GM23338 (cell line): ENCODE measurements around the gene CSF2RB. TPM values are rescaled to one million over a fixed set of nuclear protein-coding genes. Genes with fewer than 3 reads are reported as not detected.

Source experiments
- ATAC-seq: fragments of 200-7000 bp; cut with Tn5 transposase; 3 replicates; pipeline ENCODE4 v1.9.1; 2020
- DNase-seq: peaks from one replicate; pipeline ENCODE4 v3.0.0-alpha.2; 2015; ENCODE audit warnings: low spot score
- H2AFZ ChIP-seq: fragments of 200-600 bp; sonication (generic); 2 replicates; pipeline ENCODE4 v1.8.0; 2016; ENCODE audit warnings: antibody characterized with exemption, mild to moderate bottlenecking, moderate library complexity
- H3F3A ChIP-seq: fragments of 200-600 bp; sonication (generic); replicated peaks from 2 replicates; pipeline ENCODE4 v1.8.0; 2017; ENCODE audit warnings: antibody characterized with exemption, mixed run types, low read depth
- H3K27ac ChIP-seq: fragments of 200-600 bp; sonication (generic); 2 replicates; pipeline ENCODE4 v1.6.1; 2016; ENCODE audit warnings: low read depth
- H3K27me3 ChIP-seq: fragments of 200-600 bp; sonication (generic); 2 replicates; pipeline ENCODE4 v1.8.0; 2016; ENCODE audit warnings: mild to moderate bottlenecking, mixed run types, moderate library complexity; ENCODE audit not compliant: insufficient read depth
- H3K36me3 ChIP-seq: fragments of 200-600 bp; sonication (generic); 2 replicates; pipeline ENCODE4 v1.8.0; 2016; ENCODE audit warnings: mild to moderate bottlenecking; ENCODE audit not compliant: insufficient read depth
- H3K4me1 ChIP-seq: fragments of 200-600 bp; sonication (generic); 2 replicates; pipeline ENCODE4 v1.8.0; 2016; ENCODE audit warnings: mild to moderate bottlenecking, moderate library complexity; ENCODE audit not compliant: insufficient read depth
- H3K4me2 ChIP-seq: fragments of 200-600 bp; sonication (generic); 2 replicates; pipeline ENCODE4 v1.7.1; 2017; ENCODE audit warnings: mixed run types
- H3K4me3 ChIP-seq: fragments of 200-600 bp; sonication (generic); 2 replicates; pipeline ENCODE4 v1.6.1; 2016; ENCODE audit warnings: mixed run types
- H3K79me2 ChIP-seq: fragments of 200-600 bp; sonication (generic); replicated peaks from 2 replicates; pipeline ENCODE4 v1.8.0; 2017; ENCODE audit warnings: mild to moderate bottlenecking; ENCODE audit not compliant: insufficient read depth
- H3K9me2 ChIP-seq: fragments of 200-600 bp; sonication (generic); 2 replicates; pipeline ENCODE4 v1.8.0; 2017; ENCODE audit not compliant: insufficient read depth
- H4K20me1 ChIP-seq: fragments of 200-600 bp; sonication (generic); replicated peaks from 2 replicates; pipeline ENCODE4 v1.8.0; 2017; ENCODE audit warnings: mild to moderate bottlenecking; ENCODE audit not compliant: insufficient read depth
- H3K27ac Mint-ChIP-seq: 2 replicates; pipeline ENCODE4 v1.8.0; 2020; ENCODE audit warnings: inconsistent platforms, mild to moderate bottlenecking, moderate library complexity, mixed read lengths
- H3K27me3 Mint-ChIP-seq: 3 replicates; pipeline ENCODE4 v1.8.0; 2022; ENCODE audit warnings: low read depth, mild to moderate bottlenecking, moderate library complexity, mixed read lengths, inconsistent platforms; ENCODE audit not compliant: insufficient read depth, poor library complexity
- H3K36me3 Mint-ChIP-seq: 3 replicates; pipeline ENCODE4 v1.8.0; 2021; ENCODE audit warnings: low read depth, mild to moderate bottlenecking, inconsistent platforms, moderate library complexity, mixed read lengths
- H3K4me1 Mint-ChIP-seq: 3 replicates; pipeline ENCODE4 v1.8.0; 2020; ENCODE audit warnings: mild to moderate bottlenecking, inconsistent platforms, mixed read lengths
- H3K4me3 Mint-ChIP-seq: 3 replicates; pipeline ENCODE4 v1.8.0; 2021; ENCODE audit warnings: moderate library complexity, mild to moderate bottlenecking, inconsistent platforms, mixed read lengths
- H3K9me3 Mint-ChIP-seq: 3 replicates; pipeline ENCODE4 v1.8.0; 2020; ENCODE audit warnings: moderate library complexity, mild to moderate bottlenecking, inconsistent platforms, mixed read lengths
- EZH2 ChIP-seq: fragments of 200-600 bp; sonication (generic); IDR thresholded peaks from one replicate; pipeline ENCODE4 v1.8.0; 2017; ENCODE audit warnings: antibody characterized with exemption, mild to moderate bottlenecking, low read depth; ENCODE audit not compliant: unreplicated experiment
- EZH2phosphoT487 ChIP-seq: fragments of 200-600 bp; sonication (generic); IDR thresholded peaks from one replicate; pipeline ENCODE4 v1.8.1; 2018; ENCODE audit warnings: antibody characterized with exemption; ENCODE audit not compliant: unreplicated experiment
- JUNB ChIP-seq: IDR thresholded peaks from one replicate; pipeline ENCODE4 v1.6.1; 2016; ENCODE audit warnings: antibody characterized with exemption; ENCODE audit not compliant: unreplicated experiment
- POLR2AphosphoS5 ChIP-seq: IDR thresholded peaks from 2 replicates; pipeline ENCODE4 v1.6.1; 2016; ENCODE audit warnings: antibody characterized with exemption, low read depth
- ZNF114 ChIP-seq: fragments of 250-450 bp; sonication (Bioruptor Pico); IDR thresholded peaks from 2 replicates; pipeline ENCODE4 v1.5.0; 2020; ENCODE audit warnings: mild to moderate bottlenecking, moderate library complexity
- polyA plus RNA-seq: library from polyadenylated mRNA; unstranded; fragments of >200 nt; fragmentation: Nextera tagmentation; extraction: Ambion mirVana; gene quantifications from 2 replicates; pipeline ENCODE4 v1.2.1, GENCODE V29; 2016
- total RNA-seq: library from RNA; depleted of rRNA; stranded (reverse); fragments of >200 nt; shearing (Covaris generic); gene quantifications from 2 replicates; pipeline ENCODE4 v1.2.3, GENCODE V29; 2014
- TF ChIP-seq, protein P1 (sequence below): IDR thresholded peaks from 2 replicates; pipeline ENCODE4 v1.6.1; 2016; ENCODE audit warnings: antibody characterized with exemption
- TF ChIP-seq, protein P2 (sequence below): fragments of 250-450 bp; sonication (Bioruptor Pico); IDR thresholded peaks from 2 replicates; pipeline ENCODE4 v1.5.0; 2020; ENCODE audit warnings: mild to moderate bottlenecking, moderate library complexity

CSF2RB gene
- total and polyA plus RNA-seq, 2 experiments from 2014 or later: not detected

DNA sequence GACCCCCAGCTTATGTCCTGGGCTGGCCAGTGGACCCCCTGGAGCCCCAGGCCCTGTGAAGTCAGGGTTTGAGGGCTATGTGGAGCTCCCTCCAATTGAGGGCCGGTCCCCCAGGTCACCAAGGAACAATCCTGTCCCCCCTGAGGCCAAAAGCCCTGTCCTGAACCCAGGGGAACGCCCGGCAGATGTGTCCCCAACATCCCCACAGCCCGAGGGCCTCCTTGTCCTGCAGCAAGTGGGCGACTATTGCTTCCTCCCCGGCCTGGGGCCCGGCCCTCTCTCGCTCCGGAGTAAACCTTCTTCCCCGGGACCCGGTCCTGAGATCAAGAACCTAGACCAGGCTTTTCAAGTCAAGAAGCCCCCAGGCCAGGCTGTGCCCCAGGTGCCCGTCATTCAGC lies 24.6 kb downstream of the CSF2RB start:
- H4K20me1 ChIP-seq: no peaks in the 10 kb centered on the region
- TF ChIP-seq EZH2phosphoT487 (no peak), JUNB (no peak), EZH2 (no peak), ZNF114 (CRISPR knock-in tag) (no peak)
- TF ChIP-seq, protein P1, sequence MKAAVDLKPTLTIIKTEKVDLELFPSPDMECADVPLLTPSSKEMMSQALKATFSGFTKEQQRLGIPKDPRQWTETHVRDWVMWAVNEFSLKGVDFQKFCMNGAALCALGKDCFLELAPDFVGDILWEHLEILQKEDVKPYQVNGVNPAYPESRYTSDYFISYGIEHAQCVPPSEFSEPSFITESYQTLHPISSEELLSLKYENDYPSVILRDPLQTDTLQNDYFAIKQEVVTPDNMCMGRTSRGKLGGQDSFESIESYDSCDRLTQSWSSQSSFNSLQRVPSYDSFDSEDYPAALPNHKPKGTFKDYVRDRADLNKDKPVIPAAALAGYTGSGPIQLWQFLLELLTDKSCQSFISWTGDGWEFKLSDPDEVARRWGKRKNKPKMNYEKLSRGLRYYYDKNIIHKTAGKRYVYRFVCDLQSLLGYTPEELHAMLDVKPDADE: no peak
- no peak overlapping the region for H3K4me2 ChIP-seq
- no peaks in the 10 kb centered on the region; the same call in 1 of the 2 replicates for H3K4me1 ChIP-seq
- H3K27ac ChIP-seq: no peak overlapping the region
- H3K4me3 Mint-ChIP-seq: no peak overlapping the region
- H3K27ac Mint-ChIP-seq: no peak overlapping the region
- H3K27me3 Mint-ChIP-seq: peaks cover 13% of the 10 kb centered on the region
- peaks cover 14% of the 10 kb centered on the region for H3K9me2 ChIP-seq
- DNase-seq (no peak), ATAC-seq (no peak)
- H3K79me2 ChIP-seq: no peaks in the 10 kb centered on the region
- H3K4me1 Mint-ChIP-seq: peaks cover 9% of the 10 kb centered on the region; the same call in 2 of the 3 replicates
- H2AFZ ChIP-seq: no peak overlapping the region
- H3K9me3 Mint-ChIP-seq: peaks cover 5% of the 10 kb centered on the region
- H3K36me3 ChIP-seq: no peaks in the 10 kb centered on the region
- no peaks in the 10 kb centered on the region for H3K36me3 Mint-ChIP-seq
- no peaks in the 10 kb centered on the region for H3F3A ChIP-seq
- H3K4me3 ChIP-seq: no peak overlapping the region
- no peaks in the 10 kb centered on the region for H3K27me3 ChIP-seq

DNA sequence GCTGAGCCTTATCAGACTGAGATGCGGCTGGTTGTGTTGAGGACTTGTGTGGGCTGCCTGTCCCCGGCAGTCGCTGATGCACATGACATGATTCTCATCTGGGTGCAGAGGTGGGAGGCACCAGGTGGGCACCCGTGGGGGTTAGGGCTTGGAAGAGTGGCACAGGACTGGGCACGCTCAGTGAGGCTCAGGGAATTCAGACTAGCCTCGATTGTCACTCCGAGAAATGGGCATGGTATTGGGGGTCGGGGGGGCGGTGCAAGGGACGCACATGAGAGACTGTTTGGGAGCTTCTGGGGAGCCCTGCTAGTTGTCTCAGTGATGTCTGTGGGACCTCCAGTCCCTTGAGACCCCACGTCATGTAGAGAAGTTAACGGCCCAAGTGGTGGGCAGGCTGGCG lies 25.5 kb downstream of the CSF2RB start:
- H3K4me3 Mint-ChIP-seq: no peak overlapping the region
- no peak overlapping the region for H3K27ac ChIP-seq
- H3K4me1 ChIP-seq: no peaks in the 10 kb centered on the region; the same call in 1 of the 2 replicates
- H3K4me1 Mint-ChIP-seq: peaks cover 9% of the 10 kb centered on the region; the same call in 2 of the 3 replicates
- H3K9me2 ChIP-seq: peaks cover 14% of the 10 kb centered on the region
- peaks cover 5% of the 10 kb centered on the region for H3K9me3 Mint-ChIP-seq
- no peak overlapping the region for H2AFZ ChIP-seq
- TF ChIP-seq, protein P2, sequence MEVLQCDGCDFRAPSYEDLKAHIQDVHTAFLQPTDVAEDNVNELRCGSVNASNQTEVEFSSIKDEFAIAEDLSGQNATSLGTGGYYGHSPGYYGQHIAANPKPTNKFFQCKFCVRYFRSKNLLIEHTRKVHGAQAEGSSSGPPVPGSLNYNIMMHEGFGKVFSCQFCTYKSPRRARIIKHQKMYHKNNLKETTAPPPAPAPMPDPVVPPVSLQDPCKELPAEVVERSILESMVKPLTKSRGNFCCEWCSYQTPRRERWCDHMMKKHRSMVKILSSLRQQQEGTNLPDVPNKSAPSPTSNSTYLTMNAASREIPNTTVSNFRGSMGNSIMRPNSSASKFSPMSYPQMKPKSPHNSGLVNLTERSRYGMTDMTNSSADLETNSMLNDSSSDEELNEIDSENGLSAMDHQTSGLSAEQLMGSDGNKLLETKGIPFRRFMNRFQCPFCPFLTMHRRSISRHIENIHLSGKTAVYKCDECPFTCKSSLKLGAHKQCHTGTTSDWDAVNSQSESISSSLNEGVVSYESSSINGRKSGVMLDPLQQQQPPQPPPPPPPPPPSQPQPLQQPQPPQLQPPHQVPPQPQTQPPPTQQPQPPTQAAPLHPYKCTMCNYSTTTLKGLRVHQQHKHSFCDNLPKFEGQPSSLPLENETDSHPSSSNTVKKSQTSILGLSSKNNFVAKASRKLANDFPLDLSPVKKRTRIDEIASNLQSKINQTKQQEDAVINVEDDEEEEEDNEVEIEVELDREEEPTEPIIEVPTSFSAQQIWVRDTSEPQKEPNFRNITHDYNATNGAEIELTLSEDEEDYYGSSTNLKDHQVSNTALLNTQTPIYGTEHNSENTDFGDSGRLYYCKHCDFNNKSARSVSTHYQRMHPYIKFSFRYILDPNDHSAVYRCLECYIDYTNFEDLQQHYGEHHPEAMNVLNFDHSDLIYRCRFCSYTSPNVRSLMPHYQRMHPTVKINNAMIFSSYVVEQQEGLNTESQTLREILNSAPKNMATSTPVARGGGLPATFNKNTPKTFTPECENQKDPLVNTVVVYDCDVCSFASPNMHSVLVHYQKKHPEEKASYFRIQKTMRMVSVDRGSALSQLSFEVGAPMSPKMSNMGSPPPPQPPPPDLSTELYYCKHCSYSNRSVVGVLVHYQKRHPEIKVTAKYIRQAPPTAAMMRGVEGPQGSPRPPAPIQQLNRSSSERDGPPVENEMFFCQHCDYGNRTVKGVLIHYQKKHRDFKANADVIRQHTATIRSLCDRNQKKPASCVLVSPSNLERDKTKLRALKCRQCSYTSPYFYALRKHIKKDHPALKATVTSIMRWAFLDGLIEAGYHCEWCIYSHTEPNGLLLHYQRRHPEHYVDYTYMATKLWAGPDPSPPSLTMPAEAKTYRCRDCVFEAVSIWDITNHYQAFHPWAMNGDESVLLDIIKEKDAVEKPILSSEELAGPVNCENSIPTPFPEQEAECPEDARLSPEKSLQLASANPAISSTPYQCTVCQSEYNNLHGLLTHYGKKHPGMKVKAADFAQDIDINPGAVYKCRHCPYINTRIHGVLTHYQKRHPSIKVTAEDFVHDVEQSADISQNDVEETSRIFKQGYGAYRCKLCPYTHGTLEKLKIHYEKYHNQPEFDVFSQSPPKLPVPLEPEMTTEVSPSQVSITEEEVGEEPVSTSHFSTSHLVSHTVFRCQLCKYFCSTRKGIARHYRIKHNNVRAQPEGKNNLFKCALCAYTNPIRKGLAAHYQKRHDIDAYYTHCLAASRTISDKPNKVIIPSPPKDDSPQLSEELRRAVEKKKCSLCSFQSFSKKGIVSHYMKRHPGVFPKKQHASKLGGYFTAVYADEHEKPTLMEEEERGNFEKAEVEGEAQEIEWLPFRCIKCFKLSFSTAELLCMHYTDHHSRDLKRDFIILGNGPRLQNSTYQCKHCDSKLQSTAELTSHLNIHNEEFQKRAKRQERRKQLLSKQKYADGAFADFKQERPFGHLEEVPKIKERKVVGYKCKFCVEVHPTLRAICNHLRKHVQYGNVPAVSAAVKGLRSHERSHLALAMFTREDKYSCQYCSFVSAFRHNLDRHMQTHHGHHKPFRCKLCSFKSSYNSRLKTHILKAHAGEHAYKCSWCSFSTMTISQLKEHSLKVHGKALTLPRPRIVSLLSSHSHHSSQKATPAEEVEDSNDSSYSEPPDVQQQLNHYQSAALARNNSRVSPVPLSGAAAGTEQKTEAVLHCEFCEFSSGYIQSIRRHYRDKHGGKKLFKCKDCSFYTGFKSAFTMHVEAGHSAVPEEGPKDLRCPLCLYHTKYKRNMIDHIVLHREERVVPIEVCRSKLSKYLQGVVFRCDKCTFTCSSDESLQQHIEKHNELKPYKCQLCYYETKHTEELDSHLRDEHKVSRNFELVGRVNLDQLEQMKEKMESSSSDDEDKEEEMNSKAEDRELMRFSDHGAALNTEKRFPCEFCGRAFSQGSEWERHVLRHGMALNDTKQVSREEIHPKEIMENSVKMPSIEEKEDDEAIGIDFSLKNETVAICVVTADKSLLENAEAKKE (CRISPR knock-in tag): no peak
- no peak for TF ChIP-seq POLR2AphosphoS5
- no peaks in the 10 kb centered on the region for H3K27me3 ChIP-seq
- no peak overlapping the region for H3K27ac Mint-ChIP-seq
- H3K79me2 ChIP-seq: no peaks in the 10 kb centered on the region
- no peaks in the 10 kb centered on the region for H4K20me1 ChIP-seq
- DNase-seq: no peak
- H3K27me3 Mint-ChIP-seq: peaks cover 13% of the 10 kb centered on the region
- no peak overlapping the region for H3K4me2 ChIP-seq
- no peaks in the 10 kb centered on the region for H3F3A ChIP-seq
- no peak for ATAC-seq
- H3K36me3 Mint-ChIP-seq: no peaks in the 10 kb centered on the region
- H3K4me3 ChIP-seq: no peak overlapping the region
- no peaks in the 10 kb centered on the region for H3K36me3 ChIP-seq
